GM19351 (cell line): ENCODE data around the gene NAV3.

ENCODE experiments used
- ATAC-seq: cut with Tn5 transposase; IDR thresholded peaks from one replicate; pipeline ENCODE4 v1.9.1; 2021; ENCODE audit warnings: mild to moderate bottlenecking, moderate library complexity; ENCODE audit not compliant: unreplicated experiment

The NAV3 gene

DNA sequence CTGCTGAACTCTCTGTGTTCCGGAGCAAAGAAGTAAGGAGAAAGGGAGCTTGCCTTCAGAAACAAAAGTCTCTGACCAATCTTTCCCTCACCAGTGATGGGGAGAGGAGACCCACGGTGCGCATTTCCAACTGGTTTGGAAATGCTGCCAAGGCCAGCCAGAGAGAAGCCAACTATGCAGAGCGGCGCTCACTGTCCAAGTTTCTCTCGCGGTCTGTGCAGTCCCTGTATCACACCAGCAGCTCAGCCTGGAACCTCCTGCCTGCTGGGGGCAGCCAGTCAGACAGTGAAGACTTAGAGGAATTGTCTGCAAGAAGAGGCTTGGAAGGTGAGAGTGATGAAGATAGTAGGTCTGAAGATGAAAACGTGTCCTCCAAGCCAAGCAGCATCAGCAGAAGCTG lies 206.2 kb downstream of the NAV3 start:
- no peak for ATAC-seq

DNA sequence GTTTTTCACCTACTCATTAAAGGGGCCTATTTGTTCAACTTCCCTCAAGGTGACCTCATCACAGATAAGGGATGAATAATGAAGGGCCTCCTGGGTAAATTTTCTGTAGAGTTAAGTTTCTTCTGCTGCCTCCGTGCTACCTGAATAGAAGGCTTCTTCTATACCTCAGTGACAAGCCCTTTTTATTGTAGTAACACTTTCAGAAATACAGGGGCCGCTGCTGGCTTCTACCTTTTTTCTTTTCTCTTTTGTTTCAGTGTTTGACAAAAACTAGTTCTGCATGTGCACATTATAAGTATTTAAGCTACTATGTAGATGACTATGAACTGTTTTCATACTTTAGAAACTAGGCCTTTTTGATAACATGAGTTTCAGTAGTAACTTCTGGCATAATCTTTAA lies 207.0 kb downstream of the NAV3 start:
- no peak for ATAC-seq

- ATAC-seq, result no peak
These were observed 207.8 kb downstream of the NAV3 start for GRCh38 chr12:78038541-78038940.

DNA sequence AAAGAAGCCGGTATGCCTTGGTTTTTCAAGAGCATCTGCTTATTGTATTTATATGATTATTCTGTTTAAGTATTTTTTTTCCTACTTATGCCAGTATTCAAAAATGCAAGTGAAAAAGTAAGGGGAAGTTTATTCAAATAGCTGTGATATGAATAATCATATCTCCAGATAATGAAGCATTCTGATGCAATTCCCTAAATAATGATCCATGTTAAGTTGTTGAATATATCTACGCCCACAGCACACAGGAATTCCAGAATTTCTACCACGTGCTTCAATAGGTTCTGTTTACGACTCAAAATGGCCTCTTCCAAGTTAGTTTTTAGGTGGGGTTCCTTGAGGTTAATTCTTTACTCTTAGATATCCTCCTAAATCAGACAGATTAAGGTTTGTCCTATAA lies 208.3 kb downstream of the NAV3 start:
- ATAC-seq, result no peak

DNA sequence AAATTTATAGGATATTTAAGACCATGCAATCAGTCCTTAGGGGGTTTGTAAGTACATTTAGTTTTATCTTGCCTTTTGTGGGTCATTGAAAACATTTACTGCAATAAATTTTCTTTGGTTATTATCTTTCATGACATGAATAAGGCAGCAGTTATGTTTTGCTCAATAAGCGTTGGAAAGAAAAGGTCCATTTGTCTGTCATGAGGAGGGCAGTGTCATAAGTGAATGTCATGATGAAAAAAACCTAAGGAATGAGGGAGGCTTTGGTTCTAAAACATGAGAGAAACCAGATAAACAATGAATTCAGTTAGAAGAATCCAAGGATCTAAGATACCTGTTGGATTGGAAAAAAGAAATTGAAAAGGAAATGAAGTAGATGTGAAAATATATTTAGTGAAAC lies 209.4 kb downstream of the NAV3 start:
- no peak for ATAC-seq

- ATAC-seq, result no peak
These were observed 220.1 kb downstream of the NAV3 start for GRCh38 chr12:78050790-78051189.

GRCh38 chr12:78055545-78055944 lies 224.9 kb downstream of the NAV3 start:
- no peak for ATAC-seq

DNA sequence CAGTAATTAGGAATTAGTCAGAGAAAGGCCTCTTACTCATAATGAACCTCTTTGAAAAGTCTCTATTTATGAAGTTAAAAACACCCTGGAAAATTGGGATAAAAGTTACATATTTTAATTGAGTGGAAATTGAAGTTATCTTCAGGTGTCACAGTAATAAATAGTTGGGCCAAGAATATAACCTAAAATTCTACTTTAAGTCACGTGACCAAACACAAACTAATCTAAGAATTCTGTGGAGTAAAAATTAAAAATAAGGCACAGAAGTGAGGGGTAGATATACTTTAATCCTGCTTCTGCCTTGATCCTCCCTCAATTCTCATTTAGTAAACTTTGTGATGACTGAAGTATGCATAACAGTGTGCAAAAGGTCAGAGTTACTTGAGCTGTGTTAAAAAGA lies 226.4 kb downstream of the NAV3 start:
- no peak for ATAC-seq

GRCh38 chr12:78060186-78060585 lies 229.5 kb downstream of the NAV3 start:
- ATAC-seq, result no peak

GRCh38 chr12:78062786-78063185 lies 232.1 kb downstream of the NAV3 start:
- ATAC-seq, result no peak

- ATAC-seq, result no peak
These were observed 251.1 kb downstream of the NAV3 start for GRCh38 chr12:78081590-78082314.

GRCh38 chr12:78085542-78086182 lies 255.0 kb downstream of the NAV3 start:
- ATAC-seq, result no peak

GRCh38 chr12:78086553-78087362 lies 256.1 kb downstream of the NAV3 start:
- no peak for ATAC-seq

DNA sequence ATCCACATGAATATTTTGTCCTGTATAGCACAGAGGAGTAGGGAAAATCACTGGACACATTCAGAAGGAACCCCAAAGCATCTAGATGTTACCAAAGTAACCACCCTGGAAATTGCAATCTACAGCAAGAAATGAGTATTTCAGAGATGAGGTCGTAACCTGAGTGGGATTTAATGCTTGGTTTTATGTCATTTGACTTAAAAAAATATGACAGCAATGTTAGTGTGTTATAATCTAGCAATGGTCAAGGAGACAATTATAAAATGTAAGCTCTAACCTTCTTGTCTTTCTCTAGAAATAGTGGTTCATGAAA lies 256.6 kb downstream of the NAV3 start:
- no peak for ATAC-seq

DNA sequence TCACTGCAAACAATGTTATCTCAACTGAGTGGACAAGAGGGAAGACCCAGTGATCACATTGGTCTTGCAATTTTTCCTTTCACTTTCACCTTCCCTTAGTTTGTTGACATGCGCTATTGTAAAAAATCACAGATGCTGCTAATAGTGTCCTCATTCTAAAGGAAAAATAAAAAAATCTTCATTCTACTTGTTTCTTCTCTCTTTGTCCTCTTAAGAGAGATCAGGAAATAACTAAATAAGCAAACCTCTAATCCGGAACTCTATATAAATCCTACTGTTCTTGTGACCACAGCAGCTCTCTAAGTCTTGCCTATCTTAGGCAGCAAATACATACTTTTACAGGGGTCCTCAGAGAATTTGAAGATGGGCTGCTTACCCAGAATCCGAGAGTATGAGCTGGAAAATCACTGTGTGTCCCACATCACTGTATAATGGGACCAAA lies 257.7 kb downstream of the NAV3 start:
- peak; percentile 54 for ATAC-seq

GRCh38 chr12:78090266-78090665 lies 259.6 kb downstream of the NAV3 start:
- no peak for ATAC-seq

- no peak for ATAC-seq
These were observed 264.9 kb downstream of the NAV3 start for GRCh38 chr12:78095623-78096022.

- no peak for ATAC-seq
These were observed 266.4 kb downstream of the NAV3 start for GRCh38 chr12:78096909-78097597.

DNA sequence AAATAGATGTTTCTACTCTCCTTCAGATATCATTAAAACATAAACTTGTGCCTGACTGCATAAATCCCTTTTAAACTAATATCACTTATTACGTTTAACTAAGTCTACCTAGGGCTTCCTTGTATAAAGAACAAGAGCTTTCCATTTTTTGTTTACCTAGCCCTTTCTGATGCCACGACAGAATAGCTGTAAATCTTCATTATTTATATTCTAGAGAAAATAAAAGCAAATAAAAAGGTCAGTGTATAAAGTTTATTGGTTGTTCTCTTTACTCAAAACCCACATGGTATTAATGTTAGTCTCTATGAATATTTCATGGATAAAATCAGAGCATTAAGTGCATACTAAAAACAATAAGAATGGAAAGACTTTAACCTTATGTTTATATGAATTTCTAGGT lies 269.1 kb downstream of the NAV3 start:
- ATAC-seq, result no peak

GRCh38 chr12:78101113-78101876 lies 270.6 kb downstream of the NAV3 start:
- no peak for ATAC-seq
